GM18505 (cell line): ENCODE measurements around the gene PPFIBP2.

ENCODE experiments used
- ATAC-seq: cut with Tn5 transposase; IDR thresholded peaks from one replicate; pipeline ENCODE4 v1.9.1; 2021; ENCODE audit not compliant: unreplicated experiment
- POLR2A ChIP-seq: IDR thresholded peaks from 4 replicates; pipeline ENCODE4 v1.6.1; 2011; ENCODE audit warnings: borderline replicate concordance; ENCODE audit not compliant: insufficient read depth, insufficient read length; ENCODE audit errors: extremely low read depth

PPFIBP2 gene

GRCh38 chr11:7688238-7688826 lies 174.5 kb downstream of the PPFIBP2 start:
- no peak for TF ChIP-seq POLR2A
- ATAC-seq: peak; percentile 53

DNA sequence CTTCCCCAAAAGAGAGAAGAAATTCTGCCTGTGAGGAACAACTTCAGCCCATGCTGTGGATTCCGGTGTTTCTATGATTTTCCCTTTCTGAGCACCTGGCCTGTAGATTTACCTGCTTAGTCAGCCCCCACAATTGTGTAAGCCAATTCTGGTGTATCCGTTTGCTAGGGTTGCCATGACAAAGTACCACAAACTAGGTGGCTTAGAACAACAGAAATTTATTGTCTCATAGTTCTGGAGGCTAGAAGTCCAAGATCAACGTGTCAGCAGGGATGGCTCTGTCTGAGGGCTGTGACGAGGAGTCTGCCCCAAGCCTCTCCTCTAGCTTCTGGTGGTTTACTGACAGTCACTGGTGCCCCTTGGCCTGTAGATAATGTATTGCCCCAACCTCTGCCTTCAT lies 175.4 kb downstream of the PPFIBP2 start:
- ATAC-seq: no peak
- TF ChIP-seq POLR2A: no peak

DNA sequence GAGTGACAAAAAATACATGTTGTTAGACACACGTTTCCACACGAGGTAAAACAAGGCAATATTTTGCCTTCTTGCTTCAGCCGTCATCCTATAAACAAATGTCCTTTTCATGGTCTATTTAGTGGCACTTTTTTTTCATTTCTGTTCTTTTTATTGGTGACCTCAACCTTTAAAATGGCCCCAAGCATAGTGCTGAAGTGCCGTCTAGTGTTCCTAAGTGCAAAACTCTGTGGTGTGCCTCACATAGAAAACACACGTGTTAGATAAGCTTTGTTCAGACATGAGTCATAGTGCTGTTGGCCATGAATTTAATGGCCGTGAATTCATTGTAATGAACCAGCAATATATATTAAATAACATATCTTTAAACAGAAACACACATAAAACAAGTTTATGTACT lies 176.8 kb downstream of the PPFIBP2 start:
- no peak for ATAC-seq
- no peak for TF ChIP-seq POLR2A

- no peak for TF ChIP-seq POLR2A
- ATAC-seq: no peak
Observed at GRCh38 chr11:7691759-7692350, 178.1 kb downstream of the PPFIBP2 start.

DNA sequence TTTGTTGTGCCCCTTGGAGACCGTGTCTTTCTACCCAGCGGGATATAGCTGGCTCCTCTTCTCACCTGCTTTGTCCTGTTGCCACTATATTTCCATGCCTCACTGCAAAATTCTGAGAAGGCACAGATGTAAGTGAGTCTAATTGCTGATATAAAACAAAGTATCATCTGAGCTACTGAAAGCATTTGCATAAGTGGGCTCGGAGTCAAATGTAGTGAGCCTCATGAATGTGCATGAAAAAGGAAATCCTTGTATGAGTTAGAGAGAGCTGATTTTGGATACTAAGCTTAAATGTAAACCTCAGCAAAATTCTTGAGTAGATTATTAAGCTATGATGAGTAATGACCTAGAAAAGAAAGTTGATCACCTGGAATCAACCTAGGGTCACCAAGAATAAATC lies 178.6 kb downstream of the PPFIBP2 start:
- no peak for ATAC-seq
- TF ChIP-seq POLR2A: no peak

DNA sequence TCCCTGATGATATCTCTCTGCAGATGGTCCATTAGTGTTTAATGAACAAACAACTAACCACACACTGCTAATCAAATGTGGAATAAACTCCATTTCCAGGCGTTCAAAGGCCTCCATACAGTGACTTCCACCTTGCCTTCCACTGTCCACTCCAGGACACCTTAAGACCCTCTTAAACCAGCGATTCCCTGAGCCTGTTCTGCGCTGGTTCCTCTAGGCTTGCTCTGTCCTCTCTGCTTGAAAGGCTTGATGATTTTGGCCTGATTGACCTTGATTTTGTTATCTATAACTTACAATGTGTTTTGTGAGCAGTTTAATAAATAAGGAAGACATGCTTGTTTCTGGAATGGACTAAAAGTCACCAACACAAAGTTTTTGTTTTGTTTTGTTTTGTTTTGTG lies 180.4 kb downstream of the PPFIBP2 start:
- no peak for ATAC-seq
- no peak for TF ChIP-seq POLR2A

DNA sequence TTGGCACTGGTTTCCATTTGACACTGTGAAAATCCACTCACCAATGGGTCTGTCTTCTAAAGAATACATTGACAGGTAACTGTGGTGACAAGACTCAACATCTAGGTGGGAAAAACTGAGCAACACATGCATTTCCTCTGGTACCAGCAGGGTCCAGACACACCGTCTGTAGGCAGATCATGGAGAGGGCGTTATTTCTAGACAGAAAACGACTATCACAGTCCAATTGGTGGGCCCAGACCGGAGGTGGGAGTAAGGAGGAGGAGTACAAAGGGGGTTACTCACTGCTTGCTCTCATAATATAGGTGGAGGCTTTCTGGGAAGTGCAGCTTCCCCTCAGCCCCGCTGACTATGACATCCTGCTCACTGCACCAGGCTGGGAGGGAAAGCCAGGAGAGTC lies 182.6 kb downstream of the PPFIBP2 start:
- no peak for TF ChIP-seq POLR2A
- no peak for ATAC-seq
